Neural progenitor cell (in vitro differentiated cells): ENCODE measurements around the gene KIDINS220. TPM values are rescaled to one million over a fixed set of nuclear protein-coding genes. Genes with fewer than 3 reads are reported as not detected.

Experiments used
- DNase-seq: peaks from one replicate; pipeline ENCODE4 v3.0.0-alpha.2; 2016; ENCODE audit warnings: low spot score
- H2AFZ ChIP-seq: fragments of 200-600 bp; sonication (generic); replicated peaks from 2 replicates; pipeline ENCODE4 v1.6.1; 2016; ENCODE audit warnings: antibody characterized with exemption
- H3F3A ChIP-seq: fragments of 200-600 bp; sonication (generic); 2 replicates; pipeline ENCODE4 v1.6.1; 2016; ENCODE audit warnings: antibody characterized with exemption, low read depth
- H3K27ac ChIP-seq: fragments of 200-600 bp; sonication (generic); 2 replicates; pipeline ENCODE4 v1.5.1; 2016; ENCODE audit warnings: mild to moderate bottlenecking
- H3K27me3 ChIP-seq: fragments of 200-600 bp; sonication (generic); 2 replicates; pipeline ENCODE4 v1.6.1; 2016; ENCODE audit warnings: mild to moderate bottlenecking, moderate library complexity
- H3K36me3 ChIP-seq: fragments of 200-600 bp; sonication (generic); 2 replicates; pipeline ENCODE4 v1.5.1; 2016
- H3K4me1 ChIP-seq: fragments of 200-600 bp; sonication (generic); 2 replicates; pipeline ENCODE4 v1.6.1; 2016; ENCODE audit warnings: mixed run types
- H3K4me2 ChIP-seq: fragments of 200-600 bp; sonication (generic); 2 replicates; pipeline ENCODE4 v1.6.1; 2016
- H3K4me3 ChIP-seq: fragments of 200-600 bp; sonication (generic); 2 replicates; pipeline ENCODE4 v1.5.1; 2016
- H3K79me2 ChIP-seq: fragments of 200-600 bp; sonication (generic); 2 replicates; pipeline ENCODE4 v1.6.1; 2016; ENCODE audit warnings: low read depth
- H3K9ac ChIP-seq: fragments of 200-600 bp; sonication (generic); 2 replicates; pipeline ENCODE4 v1.6.1; 2016
- H3K9me3 ChIP-seq: fragments of 200-600 bp; sonication (generic); 2 replicates; pipeline ENCODE4 v1.5.1; 2016; ENCODE audit warnings: low read depth
- H4K20me1 ChIP-seq: fragments of 200-600 bp; sonication (generic); 2 replicates; pipeline ENCODE4 v1.6.1; 2016; ENCODE audit warnings: low read depth
- H3K27ac Mint-ChIP-seq: 3 replicates; pipeline ENCODE4 v1.8.0; 2021; ENCODE audit warnings: mixed read lengths
- H3K27me3 Mint-ChIP-seq: 2 replicates; pipeline ENCODE4 v1.8.0; 2022; ENCODE audit warnings: low read depth, mild to moderate bottlenecking, inconsistent platforms, moderate library complexity, mixed read lengths; ENCODE audit not compliant: insufficient read depth
- H3K36me3 Mint-ChIP-seq: 3 replicates; pipeline ENCODE4 v1.8.0; 2021; ENCODE audit warnings: mixed read lengths
- H3K4me1 Mint-ChIP-seq: 3 replicates; pipeline ENCODE4 v1.8.0; 2021; ENCODE audit warnings: mixed read lengths
- H3K4me3 Mint-ChIP-seq: 3 replicates; pipeline ENCODE4 v1.8.0; 2021; ENCODE audit warnings: mild to moderate bottlenecking, moderate library complexity, mixed read lengths
- H3K9me3 Mint-ChIP-seq: 3 replicates; pipeline ENCODE4 v1.8.0; 2020; ENCODE audit warnings: mixed read lengths
- CTCF ChIP-seq: fragments of 200-600 bp; sonication (generic); IDR thresholded peaks from 2 replicates; pipeline ENCODE4 v1.5.1; 2017; ENCODE audit warnings: antibody characterized with exemption, mild to moderate bottlenecking
- EZH2 ChIP-seq: fragments of 200-600 bp; sonication (generic); IDR thresholded peaks from 2 replicates; pipeline ENCODE4 v1.6.1; 2017; ENCODE audit warnings: antibody characterized with exemption, mild to moderate bottlenecking, moderate library complexity
- EZH2phosphoT487 ChIP-seq: fragments of 200-600 bp; sonication (generic); IDR thresholded peaks from 2 replicates; pipeline ENCODE4 v1.6.1; 2017; ENCODE audit warnings: antibody characterized with exemption
- total RNA-seq: library from RNA; depleted of rRNA; stranded (reverse); fragments of >200 nt; gene quantifications from 2 replicates; pipeline ENCODE4 v1.2.3, GENCODE V29; 2015; ENCODE audit warnings: low replicate concordance

Gene KIDINS220
- total RNA-seq, 1 donor from 2014 or later = 56.1 TPM

GRCh38 chr2:8798393-8798792 lies 39.0 kb downstream of the KIDINS220 start:
- H3K36me3 Mint-ChIP-seq = peaks cover 17% of the 10 kb centered on the region
- H3K36me3 ChIP-seq = peaks cover 11% of the 10 kb centered on the region
- peaks cover 2% of the 10 kb centered on the region for H3K27me3 Mint-ChIP-seq

GRCh38 chr2:8797682-8798081 lies 39.7 kb downstream of the KIDINS220 start:
- no peak for DNase-seq
- no peaks in the 10 kb centered on the region for H3F3A ChIP-seq
- no peaks in the 10 kb centered on the region for H3K9me3 Mint-ChIP-seq
- H3K36me3 Mint-ChIP-seq = peaks cover 17% of the 10 kb centered on the region
- no peak overlapping the region for H3K27ac ChIP-seq
- no peak overlapping the region for H3K4me2 ChIP-seq
- H3K4me3 Mint-ChIP-seq = no peak overlapping the region
- H3K9me3 ChIP-seq = no peaks in the 10 kb centered on the region
- peaks cover 11% of the 10 kb centered on the region for H3K36me3 ChIP-seq
- no peaks in the 10 kb centered on the region for H3K4me1 ChIP-seq
- H3K4me3 ChIP-seq = no peak overlapping the region
- no peaks in the 10 kb centered on the region for H3K4me1 Mint-ChIP-seq
- H3K79me2 ChIP-seq = no peaks in the 10 kb centered on the region
- H2AFZ ChIP-seq = no peak overlapping the region
- peaks cover 2% of the 10 kb centered on the region for H3K27me3 Mint-ChIP-seq
- no peaks in the 10 kb centered on the region for H4K20me1 ChIP-seq
- no peak overlapping the region for H3K9ac ChIP-seq
- no peak for TF ChIP-seq EZH2
- TF ChIP-seq EZH2phosphoT487 = no peak
- TF ChIP-seq CTCF = no peak
- no peaks in the 10 kb centered on the region for H3K27me3 ChIP-seq
- H3K27ac Mint-ChIP-seq = no peak overlapping the region

More at GRCh38 chr2:8798393-8798792, 39.0 kb downstream of the KIDINS220 start:
- H3K27ac ChIP-seq = no peak overlapping the region
- H3K4me3 ChIP-seq = no peak overlapping the region
- no peaks in the 10 kb centered on the region for H3K9me3 ChIP-seq
- H2AFZ ChIP-seq = no peak overlapping the region
- H3K9ac ChIP-seq = no peak overlapping the region
- H3F3A ChIP-seq = no peaks in the 10 kb centered on the region
- H3K4me1 ChIP-seq = no peaks in the 10 kb centered on the region
- no peaks in the 10 kb centered on the region for H4K20me1 ChIP-seq
- Mint-ChIP-seq H3K27ac (no peak overlapping the region), H3K4me3 (no peak overlapping the region), H3K4me1 (no peaks in the 10 kb centered on the region), H3K9me3 (no peaks in the 10 kb centered on the region)
- no peaks in the 10 kb centered on the region for H3K27me3 ChIP-seq
- no peak overlapping the region for H3K4me2 ChIP-seq
- no peak for DNase-seq
- no peaks in the 10 kb centered on the region for H3K79me2 ChIP-seq
- TF ChIP-seq EZH2phosphoT487 (no peak), EZH2 (no peak), CTCF (no peak)

GRCh38 chr2:8796878-8797550 lies 40.4 kb downstream of the KIDINS220 start:
- peak overlapping the region; percentile 42 for H3K27ac Mint-ChIP-seq
- H3K36me3 ChIP-seq = peaks cover 11% of the 10 kb centered on the region

More at GRCh38 chr2:8796878-8797550, 40.4 kb downstream of the KIDINS220 start:
- DNase-seq = no peak
- no peaks in the 10 kb centered on the region for H3K9me3 Mint-ChIP-seq
- peaks cover 2% of the 10 kb centered on the region for H3K27me3 Mint-ChIP-seq
- Histone ChIP-seq H3F3A (no peaks in the 10 kb centered on the region), H3K79me2 (no peaks in the 10 kb centered on the region), H4K20me1 (no peaks in the 10 kb centered on the region), H3K4me3 (no peak overlapping the region), H2AFZ (no peak overlapping the region), H3K9me3 (no peaks in the 10 kb centered on the region), H3K27me3 (no peaks in the 10 kb centered on the region), H3K27ac (no peak overlapping the region), H3K4me1 (no peaks in the 10 kb centered on the region), H3K4me2 (no peak overlapping the region), H3K9ac (no peak overlapping the region)
- peaks cover 12% of the 10 kb centered on the region for H3K36me3 Mint-ChIP-seq
- TF ChIP-seq CTCF = no peak
- no peak for TF ChIP-seq EZH2phosphoT487
- TF ChIP-seq EZH2 = no peak
- H3K4me1 Mint-ChIP-seq = no peaks in the 10 kb centered on the region
- H3K4me3 Mint-ChIP-seq = no peak overlapping the region
